ENCODE results near the gene CMBL.

The CMBL gene

GRCh38 chr5:10310066-10310779 lies 2.5 kb upstream of the CMBL start:
- no peak for DNase-seq (ENCODE audit: low read depth)

GRCh38 chr5:10308844-10309243 lies 1.1 kb upstream of the CMBL start:
- DNase-seq (ENCODE audit: low read depth) = no peak

GRCh38 chr5:10306806-10307205 lies 896 bp downstream of the CMBL start:
- no peak for DNase-seq (ENCODE audit: low read depth)

GRCh38 chr5:10306114-10306513 lies 1.6 kb downstream of the CMBL start:
- DNase-seq (ENCODE audit: low read depth) = no peak

GRCh38 chr5:10304932-10305331 lies 2.8 kb downstream of the CMBL start:
- no peak for DNase-seq (ENCODE audit: low read depth)

DNA sequence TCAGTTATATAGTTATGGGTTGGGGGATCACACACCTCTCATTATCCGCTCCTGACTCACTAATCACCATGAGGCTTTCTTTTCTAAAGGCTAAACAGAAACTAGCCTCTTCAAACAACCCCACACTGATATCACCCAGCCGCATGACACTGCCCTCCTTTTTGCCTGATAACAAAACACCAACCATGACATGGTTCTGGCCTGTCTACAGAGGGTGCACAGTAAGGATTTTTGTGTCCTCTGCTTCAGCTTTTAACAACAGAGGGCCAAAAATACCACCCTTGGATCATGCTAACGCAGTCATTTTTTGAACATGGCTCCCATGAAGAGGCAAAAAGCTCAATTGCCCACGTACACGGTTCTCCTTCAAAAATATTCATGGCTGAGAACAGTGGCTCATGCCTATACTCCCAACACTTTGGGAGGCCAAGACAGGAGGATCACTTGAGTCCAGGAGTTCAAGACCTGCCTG lies 4.0 kb downstream of the CMBL start:
- DNase-seq (ENCODE audit: low read depth) = no peak

GRCh38 chr5:10303201-10303600 lies 4.5 kb downstream of the CMBL start:
- DNase-seq (ENCODE audit: low read depth) = no peak

GRCh38 chr5:10301842-10302610 lies 5.7 kb downstream of the CMBL start:
- no peak for DNase-seq (ENCODE audit: low read depth)

DNA sequence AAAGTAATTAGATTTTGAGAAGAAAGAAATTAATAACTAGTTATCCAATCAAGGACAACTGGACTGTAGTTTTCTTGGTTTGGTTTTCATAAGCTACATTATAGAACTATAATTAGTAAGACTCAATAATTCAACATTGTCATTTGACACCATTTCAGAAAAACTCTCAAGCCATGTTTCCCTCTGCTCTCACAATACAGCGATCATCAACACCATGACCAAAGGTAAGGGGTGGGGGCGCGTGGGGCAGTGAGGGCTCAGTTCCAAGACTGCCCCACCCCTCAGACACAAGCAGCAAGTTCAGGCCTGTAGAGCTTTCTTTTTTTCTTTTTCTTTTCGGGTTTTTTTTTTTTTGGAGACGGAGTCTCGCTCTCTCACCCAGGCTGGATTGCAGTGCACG lies 6.4 kb downstream of the CMBL start:
- DNase-seq (ENCODE audit: low read depth) = no peak

DNA sequence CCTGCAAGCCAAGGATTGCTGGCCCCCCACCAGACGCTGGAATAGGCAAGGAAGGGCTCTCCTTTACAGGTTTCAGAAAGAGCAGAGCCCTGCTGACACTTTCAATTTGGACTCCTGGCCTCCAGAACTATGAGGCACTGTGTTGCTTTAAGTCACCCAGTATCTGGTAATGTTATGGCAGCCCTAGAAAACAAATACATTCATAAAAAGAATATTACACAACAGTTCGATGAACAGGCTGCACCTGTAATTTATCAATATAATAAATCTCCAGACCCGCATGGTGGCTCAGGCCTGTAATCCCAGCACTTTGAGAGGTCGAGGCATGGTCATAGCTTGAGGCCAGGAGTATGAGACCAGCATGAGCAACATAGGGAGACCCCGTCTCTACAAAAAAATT lies 7.5 kb downstream of the CMBL start:
- no peak for DNase-seq (ENCODE audit: low read depth)

DNA sequence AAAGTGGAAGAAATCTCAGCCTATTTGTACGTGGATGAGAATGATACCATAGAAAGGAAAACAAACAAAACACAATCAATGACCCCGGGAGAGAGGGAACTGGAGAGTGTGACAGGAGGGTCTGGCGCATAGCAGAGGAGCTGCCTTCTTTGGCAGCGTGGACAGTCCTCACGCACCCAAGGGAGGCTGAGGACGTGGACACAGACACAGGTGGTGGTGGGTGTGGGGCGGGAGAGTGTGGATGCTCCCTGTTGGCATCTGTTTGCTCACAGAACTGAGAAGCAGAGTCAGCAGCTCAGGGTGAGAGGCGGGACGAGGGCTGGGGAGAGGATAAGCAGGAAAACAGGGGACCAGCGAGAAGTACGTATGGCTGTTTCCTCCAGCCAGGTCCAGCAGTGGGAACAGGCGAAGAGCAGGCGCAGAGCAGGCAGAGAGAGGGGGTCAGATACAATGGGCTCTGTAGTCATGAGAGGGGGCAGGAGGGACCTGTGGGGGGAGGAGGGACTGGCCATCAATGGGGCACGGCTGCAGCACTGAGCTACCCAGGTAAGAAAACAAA lies 10.0 kb downstream of the CMBL start:
- DNase-seq (ENCODE audit: low read depth) = no peak

DNA sequence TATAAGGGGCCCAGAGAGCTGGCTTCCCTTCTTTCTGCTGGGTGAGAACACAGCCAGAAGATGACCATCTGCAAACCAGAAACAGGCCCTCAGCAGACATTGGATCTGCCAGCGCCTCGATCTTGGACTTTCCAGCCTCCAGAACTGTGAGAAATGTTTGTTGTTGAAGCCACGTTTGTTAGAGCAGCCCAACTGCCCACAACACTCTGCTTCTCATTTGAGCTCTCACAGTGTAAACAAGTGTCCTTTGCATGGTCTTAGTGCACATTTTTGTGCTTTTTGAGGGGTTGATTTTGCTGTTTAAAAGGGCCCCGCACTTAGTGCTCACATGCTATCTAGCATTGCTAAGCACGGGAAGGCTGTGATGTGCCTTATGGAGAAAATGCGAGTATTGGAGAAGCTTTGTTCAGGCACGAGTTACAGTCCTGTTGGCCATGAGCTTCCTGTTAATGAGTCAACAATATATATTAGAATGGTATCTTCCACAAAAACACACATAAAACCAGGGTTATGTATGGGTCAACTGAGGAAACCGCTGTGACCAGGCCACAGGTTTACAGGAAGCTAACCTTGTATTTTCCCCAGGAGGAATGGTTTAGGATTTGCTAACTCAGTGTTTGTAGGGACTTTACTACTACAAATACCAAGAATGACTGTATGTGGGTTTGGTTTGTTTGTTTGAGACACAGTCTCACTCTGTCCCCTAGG lies 11.9 kb downstream of the CMBL start:
- no peak for DNase-seq (ENCODE audit: low read depth)

- DNase-seq (ENCODE audit: low read depth) = no peak
These were observed 13.6 kb downstream of the CMBL start for GRCh38 chr5:10293907-10294662.

GRCh38 chr5:10291692-10292339 lies 15.9 kb downstream of the CMBL start:
- no peak for DNase-seq (ENCODE audit: low read depth)

- no peak for DNase-seq (ENCODE audit: low read depth)
These were observed 17.3 kb downstream of the CMBL start for GRCh38 chr5:10290438-10290837.

DNA sequence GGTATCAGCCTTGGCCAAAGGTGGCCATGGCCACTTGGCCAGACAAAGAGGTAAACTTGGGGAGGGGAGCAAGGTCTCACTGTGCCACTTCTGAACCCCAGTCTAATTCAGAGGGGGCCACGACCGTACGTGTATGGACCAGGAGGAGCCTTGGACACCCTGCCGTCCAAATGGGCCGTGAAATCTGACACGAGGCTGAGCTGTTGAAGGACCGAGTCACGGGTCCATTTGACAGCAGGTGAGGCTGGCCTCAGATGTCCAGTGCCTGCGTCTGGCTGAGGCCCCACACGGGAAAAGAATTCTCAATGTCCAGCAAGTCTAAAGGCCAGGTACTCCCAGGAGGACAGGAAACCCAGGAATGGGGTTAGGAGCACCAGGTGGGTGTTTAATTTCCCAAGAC lies 17.7 kb downstream of the CMBL start:
- no peak for DNase-seq (ENCODE audit: low read depth)

DNA sequence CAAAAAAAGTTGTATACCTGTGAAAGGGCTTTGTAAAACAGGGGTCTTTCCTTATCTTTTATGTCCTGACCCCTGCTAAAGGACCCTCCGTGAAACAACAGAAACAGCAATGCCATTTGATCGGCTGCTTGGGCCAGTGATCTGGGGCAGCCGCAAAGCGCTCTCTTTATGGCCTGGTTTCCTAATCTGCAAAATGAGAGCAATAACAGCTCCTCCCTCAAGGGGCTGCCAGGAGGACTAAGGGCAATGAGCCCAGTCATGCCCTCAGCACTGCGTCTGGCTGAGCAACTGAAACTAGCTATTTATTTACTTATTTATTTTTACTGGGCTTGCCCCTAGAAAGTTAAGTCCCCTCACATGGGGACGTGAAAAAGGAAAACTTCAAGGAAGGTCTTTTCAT lies 18.3 kb downstream of the CMBL start:
- DNase-seq (ENCODE audit: low read depth) = no peak

- DNase-seq (ENCODE audit: low read depth) = no peak
These were observed 19.0 kb downstream of the CMBL start for GRCh38 chr5:10288592-10289219.

DNA sequence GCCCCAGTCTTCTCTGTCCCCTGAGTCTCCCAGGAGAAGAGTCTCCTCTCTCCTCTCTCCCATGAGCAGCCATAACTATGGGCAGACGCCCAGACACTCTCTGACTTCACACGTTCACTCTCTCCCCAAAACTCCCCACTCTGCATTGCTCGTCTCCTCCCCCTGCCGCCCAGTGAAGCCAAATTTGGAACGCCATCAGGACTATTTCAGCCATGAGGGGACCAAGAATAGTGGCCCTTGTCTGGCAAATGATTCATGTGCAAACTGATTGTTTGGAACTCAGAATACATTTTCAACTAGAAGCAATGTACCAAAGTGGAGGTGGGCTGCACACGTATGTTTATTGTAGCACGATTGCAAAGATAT lies 20.9 kb downstream of the CMBL start:
- no peak for DNase-seq (ENCODE audit: low read depth)

DNA sequence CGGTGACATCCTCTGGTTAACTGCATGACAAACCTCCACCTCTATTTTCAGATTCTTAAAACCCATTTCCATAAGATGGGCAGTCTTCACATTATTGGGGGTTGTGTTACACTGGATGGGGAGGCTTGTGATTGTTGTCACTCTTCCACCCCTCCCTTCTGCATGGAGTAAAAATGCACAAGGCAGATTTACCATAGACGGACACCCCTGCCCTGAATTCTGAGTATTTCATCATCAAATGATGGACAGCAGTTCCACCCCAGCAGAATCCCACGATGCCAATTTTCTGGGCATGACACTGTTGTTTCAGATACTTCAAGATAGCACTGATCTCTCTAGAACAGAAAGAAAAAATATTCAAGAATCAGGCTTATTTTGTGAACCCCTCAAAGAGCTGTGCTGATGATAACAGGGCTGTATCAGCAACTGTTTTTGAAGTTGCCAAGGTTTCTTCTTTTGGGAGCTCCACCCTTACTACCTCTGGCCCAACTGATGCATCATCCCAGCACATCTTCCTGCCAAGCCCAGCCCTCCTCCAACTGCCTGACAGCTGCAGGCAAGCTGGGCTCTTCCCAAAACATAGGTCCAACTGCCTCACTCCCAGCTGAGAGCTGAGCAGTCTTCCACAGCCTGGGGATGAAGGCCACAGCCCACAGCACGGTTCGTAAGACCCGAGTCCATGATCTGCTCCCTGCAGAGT lies 21.4 kb downstream of the CMBL start:
- peak; percentile 85 for DNase-seq (ENCODE audit: low read depth)

Measured in fibroblast of the conjunctiva (primary cell).